Neural cell (in vitro differentiated cells): ENCODE results near the gene NECTIN3.

Source experiments
- CTCF ChIP-seq: fragments of 450-650 bp; IDR thresholded peaks from 2 replicates; pipeline ENCODE4 v1.5.1; 2014; ENCODE audit warnings: antibody characterized with exemption, mild to moderate bottlenecking, moderate library complexity; ENCODE audit not compliant: poor library complexity, severe bottlenecking
- REST ChIP-seq: IDR thresholded peaks from 2 replicates; pipeline ENCODE4 v1.6.1; 2012; ENCODE audit warnings: borderline replicate concordance

GRCh38 chr3:111103807-111104206, 32.2 kb downstream of the NECTIN3 start:
- TF ChIP-seq REST (no peak), CTCF (no peak)
